Neural cell (in vitro differentiated cells): Measurements from ENCODE around the gene CETP.

ENCODE experiments used
- CTCF ChIP-seq: fragments of 450-650 bp; IDR thresholded peaks from 2 replicates; pipeline ENCODE4 v1.5.1; 2014; ENCODE audit warnings: antibody characterized with exemption, mild to moderate bottlenecking, moderate library complexity; ENCODE audit not compliant: poor library complexity, severe bottlenecking
- EP300 ChIP-seq: fragments of 450-650 bp; conservative IDR thresholded peaks from 2 replicates; pipeline ENCODE4 v1.6.1; 2014; ENCODE audit warnings: antibody characterized with exemption, mild to moderate bottlenecking, moderate library complexity; ENCODE audit not compliant: poor library complexity, severe bottlenecking
- EZH2 ChIP-seq: fragments of 200-600, 300-800 bp; shearing (Covaris generic), sonication (generic); IDR thresholded peaks from 2 replicates; pipeline ENCODE4 v1.6.1; 2014; ENCODE audit warnings: antibody characterized with exemption, low read length, borderline replicate concordance, mild to moderate bottlenecking; ENCODE audit not compliant: insufficient read depth, poor library complexity, severe bottlenecking
- POLR2AphosphoS5 ChIP-seq: IDR thresholded peaks from 2 replicates; pipeline ENCODE4 v1.6.1; 2012
- RAD21 ChIP-seq: fragments of 450-650 bp; conservative IDR thresholded peaks from 2 replicates; pipeline ENCODE4 v1.6.1; 2014; ENCODE audit warnings: antibody characterized with exemption, mild to moderate bottlenecking, moderate library complexity
- SMC3 ChIP-seq: fragments of 450-650 bp; conservative IDR thresholded peaks from 2 replicates; pipeline ENCODE4 v1.6.1; 2014; ENCODE audit warnings: antibody characterized with exemption, mild to moderate bottlenecking, moderate library complexity; ENCODE audit not compliant: poor library complexity
- TF ChIP-seq, protein P1 (sequence below): IDR thresholded peaks from 2 replicates; pipeline ENCODE4 v1.6.1; 2012; ENCODE audit warnings: borderline replicate concordance

DNA sequence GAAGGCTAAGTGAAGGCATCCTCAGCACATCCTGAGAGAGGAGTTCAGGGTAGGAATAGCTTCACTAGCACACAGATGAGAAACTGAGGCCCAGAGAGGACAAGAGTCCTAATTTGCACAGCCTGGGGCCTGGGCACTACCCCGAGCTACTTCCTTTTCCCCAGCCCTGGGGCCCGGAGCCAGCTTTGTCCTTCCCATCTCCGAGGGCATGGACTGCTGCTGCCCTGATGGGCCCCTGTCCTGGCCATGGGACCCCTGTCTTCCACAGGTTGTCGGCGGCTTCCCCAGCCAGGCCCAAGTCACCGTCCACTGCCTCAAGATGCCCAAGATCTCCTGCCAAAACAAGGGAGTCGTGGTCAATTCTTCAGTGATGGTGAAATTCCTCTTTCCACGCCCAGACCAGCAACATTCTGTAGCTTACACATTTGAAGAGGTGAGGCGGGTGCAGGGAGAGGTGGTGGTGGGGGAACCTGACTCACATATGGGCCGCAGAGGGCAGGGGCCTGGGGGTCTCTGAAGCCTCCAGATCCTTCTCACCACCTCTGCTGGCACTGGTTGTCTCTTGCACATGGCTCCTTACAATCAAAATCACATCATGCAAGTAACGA is 16.2 kb downstream of the CETP start:
- TF ChIP-seq POLR2AphosphoS5 (no peak), EZH2 (no peak), CTCF (no peak), RAD21 (no peak), EP300 (no peak), SMC3 (no peak)
- TF ChIP-seq, protein P1, sequence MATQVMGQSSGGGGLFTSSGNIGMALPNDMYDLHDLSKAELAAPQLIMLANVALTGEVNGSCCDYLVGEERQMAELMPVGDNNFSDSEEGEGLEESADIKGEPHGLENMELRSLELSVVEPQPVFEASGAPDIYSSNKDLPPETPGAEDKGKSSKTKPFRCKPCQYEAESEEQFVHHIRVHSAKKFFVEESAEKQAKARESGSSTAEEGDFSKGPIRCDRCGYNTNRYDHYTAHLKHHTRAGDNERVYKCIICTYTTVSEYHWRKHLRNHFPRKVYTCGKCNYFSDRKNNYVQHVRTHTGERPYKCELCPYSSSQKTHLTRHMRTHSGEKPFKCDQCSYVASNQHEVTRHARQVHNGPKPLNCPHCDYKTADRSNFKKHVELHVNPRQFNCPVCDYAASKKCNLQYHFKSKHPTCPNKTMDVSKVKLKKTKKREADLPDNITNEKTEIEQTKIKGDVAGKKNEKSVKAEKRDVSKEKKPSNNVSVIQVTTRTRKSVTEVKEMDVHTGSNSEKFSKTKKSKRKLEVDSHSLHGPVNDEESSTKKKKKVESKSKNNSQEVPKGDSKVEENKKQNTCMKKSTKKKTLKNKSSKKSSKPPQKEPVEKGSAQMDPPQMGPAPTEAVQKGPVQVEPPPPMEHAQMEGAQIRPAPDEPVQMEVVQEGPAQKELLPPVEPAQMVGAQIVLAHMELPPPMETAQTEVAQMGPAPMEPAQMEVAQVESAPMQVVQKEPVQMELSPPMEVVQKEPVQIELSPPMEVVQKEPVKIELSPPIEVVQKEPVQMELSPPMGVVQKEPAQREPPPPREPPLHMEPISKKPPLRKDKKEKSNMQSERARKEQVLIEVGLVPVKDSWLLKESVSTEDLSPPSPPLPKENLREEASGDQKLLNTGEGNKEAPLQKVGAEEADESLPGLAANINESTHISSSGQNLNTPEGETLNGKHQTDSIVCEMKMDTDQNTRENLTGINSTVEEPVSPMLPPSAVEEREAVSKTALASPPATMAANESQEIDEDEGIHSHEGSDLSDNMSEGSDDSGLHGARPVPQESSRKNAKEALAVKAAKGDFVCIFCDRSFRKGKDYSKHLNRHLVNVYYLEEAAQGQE: no peak
